SK-N-SH treated with all-trans-retinoic acid at 6 μM for 48 hours (cell line): ENCODE results near the gene SYCP2.

Experiments
- ATAC-seq: fragments of 200-7000 bp; cut with Tn5 transposase; 3 replicates; pipeline ENCODE4 v1.9.1; 2020; ENCODE audit warnings: mild to moderate bottlenecking, moderate library complexity
- ARNTL ChIP-seq: fragments of 450-650 bp; formaldehyde crosslinking; IDR thresholded peaks from 2 replicates; pipeline ENCODE4 v1.5.0; 2020; ENCODE audit warnings: low read depth, mild to moderate bottlenecking, moderate library complexity, borderline replicate concordance
- BACH2 ChIP-seq: fragments of 250-450 bp; sonication (Bioruptor Pico); IDR thresholded peaks from 2 replicates; pipeline ENCODE4 v1.9.0; 2021; ENCODE audit warnings: mild to moderate bottlenecking, borderline replicate concordance
- CSDC2 ChIP-seq: fragments of 250-450 bp; sonication (Bioruptor Pico); IDR thresholded peaks from 2 replicates; pipeline ENCODE4 v1.5.0; 2020; ENCODE audit warnings: mild to moderate bottlenecking, moderate library complexity
- ESRRG ChIP-seq: fragments of 250-450 bp; sonication (Bioruptor Pico); IDR thresholded peaks from 2 replicates; pipeline ENCODE4 v1.6.1; 2021; ENCODE audit warnings: mild to moderate bottlenecking
- GLIS3 ChIP-seq: fragments of 250-450 bp; sonication (Bioruptor Pico); IDR thresholded peaks from 2 replicates; pipeline ENCODE4 v1.5.0; 2020; ENCODE audit warnings: mild to moderate bottlenecking, moderate library complexity
- RARB ChIP-seq: fragments of 250-450 bp; sonication (Bioruptor Pico); IDR thresholded peaks from 2 replicates; pipeline ENCODE4 v1.8.0; 2021; ENCODE audit warnings: mild to moderate bottlenecking, moderate library complexity
- SNAI2 ChIP-seq: fragments of 250-450 bp; sonication (Bioruptor Pico); IDR thresholded peaks from 2 replicates; pipeline ENCODE4 v1.5.0; 2020; ENCODE audit warnings: mild to moderate bottlenecking, moderate library complexity
- TCF4 ChIP-seq: fragments of 250-450 bp; sonication (Bioruptor Pico); IDR thresholded peaks from 2 replicates; pipeline ENCODE4 v1.8.0; 2021; ENCODE audit warnings: mild to moderate bottlenecking, moderate library complexity, borderline replicate concordance
- TOX ChIP-seq: fragments of 250-450 bp; sonication (Bioruptor Pico); IDR thresholded peaks from 2 replicates; pipeline ENCODE4 v1.8.0; 2021; ENCODE audit warnings: mild to moderate bottlenecking, moderate library complexity, borderline replicate concordance
- ZC3H10 ChIP-seq: fragments of 250-450 bp; sonication (Bioruptor Pico); IDR thresholded peaks from 2 replicates; pipeline ENCODE4 v1.5.1; 2021; ENCODE audit warnings: mild to moderate bottlenecking, moderate library complexity
- ZFP3 ChIP-seq: fragments of 250-450 bp; sonication (Bioruptor Pico); IDR thresholded peaks from 2 replicates; pipeline ENCODE4 v1.5.0; 2020; ENCODE audit warnings: mild to moderate bottlenecking, moderate library complexity
- ZFP30 ChIP-seq: fragments of 450-650 bp; formaldehyde crosslinking; IDR thresholded peaks from 2 replicates; pipeline ENCODE4 v1.5.0; 2022; ENCODE audit warnings: mild to moderate bottlenecking, moderate library complexity
- ZNF565 ChIP-seq: fragments of 450-650 bp; formaldehyde crosslinking; conservative IDR thresholded peaks from 2 replicates; pipeline ENCODE4 v1.5.0; 2020; ENCODE audit warnings: low read depth, mild to moderate bottlenecking, moderate library complexity
- TF ChIP-seq, protein P1 (sequence below): fragments of 250-450 bp; sonication (Bioruptor Pico); IDR thresholded peaks from 2 replicates; pipeline ENCODE4 v1.5.1; 2021; ENCODE audit warnings: mild to moderate bottlenecking, moderate library complexity
- TF ChIP-seq, protein P2 (sequence below): fragments of 250-450 bp; sonication (Bioruptor Pico); IDR thresholded peaks from 2 replicates; pipeline ENCODE4 v1.5.1; 2020; ENCODE audit warnings: low read depth, mild to moderate bottlenecking, moderate library complexity
- TF ChIP-seq, protein P3 (sequence below): fragments of 250-450 bp; sonication (Bioruptor Pico); IDR thresholded peaks from 2 replicates; pipeline ENCODE4 v1.5.0; 2020; ENCODE audit warnings: mild to moderate bottlenecking, moderate library complexity
- TF ChIP-seq, protein P4 (sequence below): fragments of 250-450 bp; sonication (Bioruptor Pico); IDR thresholded peaks from 2 replicates; pipeline ENCODE4 v1.8.0; 2020; ENCODE audit warnings: mild to moderate bottlenecking, moderate library complexity, borderline replicate concordance
- TF ChIP-seq, protein P5 (sequence below): fragments of 250-450 bp; sonication (Bioruptor Pico); IDR thresholded peaks from 2 replicates; pipeline ENCODE4 v1.8.0; 2021; ENCODE audit warnings: low read depth, mild to moderate bottlenecking, moderate library complexity, borderline replicate concordance

SYCP2 gene

DNA sequence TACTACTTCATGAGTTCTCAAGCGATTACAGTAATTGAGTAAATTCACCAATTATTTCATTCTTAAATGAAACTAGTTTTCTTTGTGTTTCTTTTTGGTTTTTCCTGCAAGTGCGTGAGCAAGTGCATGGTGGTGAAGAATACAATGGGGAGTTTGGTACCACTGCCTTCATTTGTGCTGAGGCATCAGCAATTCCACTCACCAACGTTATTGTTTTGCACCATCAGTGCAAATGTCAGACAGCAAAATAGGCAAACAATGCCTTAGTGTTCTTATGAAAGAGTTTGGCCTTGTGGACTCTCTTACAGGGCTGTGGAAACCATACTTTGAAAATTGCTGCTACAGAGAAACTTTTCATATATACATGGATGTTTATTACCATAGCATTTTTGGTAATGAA is 33.0 kb upstream of the SYCP2 start:
- no peak for TF ChIP-seq ARNTL
- no peak for TF ChIP-seq RARB (CRISPR knock-in tag)
- no peak for TF ChIP-seq ZFP3 (CRISPR knock-in tag)
- no peak for TF ChIP-seq ZNF565 (CRISPR knock-in tag)
- no peak for TF ChIP-seq ESRRG (CRISPR knock-in tag)
- TF ChIP-seq GLIS3 (CRISPR knock-in tag), result no peak
- TF ChIP-seq SNAI2 (CRISPR knock-in tag), result no peak

DNA sequence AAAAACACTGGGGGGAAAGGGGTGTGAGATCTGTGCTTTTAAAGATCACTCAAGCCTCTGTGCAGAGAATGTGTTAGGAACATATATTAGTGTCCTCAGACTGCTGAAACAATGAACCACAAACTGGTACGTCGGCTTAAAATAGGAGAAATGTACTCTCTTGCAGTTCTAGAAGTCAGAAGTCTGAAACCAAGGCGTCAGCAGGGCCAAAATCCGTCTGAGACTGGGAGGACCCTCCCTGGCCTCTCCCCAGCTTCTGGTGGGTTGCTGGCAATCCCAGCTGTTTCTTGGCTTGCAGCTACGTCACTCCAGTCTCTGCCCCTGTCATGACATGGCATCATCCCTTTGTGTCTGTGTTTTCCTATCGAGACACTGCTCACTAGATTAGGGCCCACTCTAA is 28.7 kb upstream of the SYCP2 start:
- TF ChIP-seq, protein P1, sequence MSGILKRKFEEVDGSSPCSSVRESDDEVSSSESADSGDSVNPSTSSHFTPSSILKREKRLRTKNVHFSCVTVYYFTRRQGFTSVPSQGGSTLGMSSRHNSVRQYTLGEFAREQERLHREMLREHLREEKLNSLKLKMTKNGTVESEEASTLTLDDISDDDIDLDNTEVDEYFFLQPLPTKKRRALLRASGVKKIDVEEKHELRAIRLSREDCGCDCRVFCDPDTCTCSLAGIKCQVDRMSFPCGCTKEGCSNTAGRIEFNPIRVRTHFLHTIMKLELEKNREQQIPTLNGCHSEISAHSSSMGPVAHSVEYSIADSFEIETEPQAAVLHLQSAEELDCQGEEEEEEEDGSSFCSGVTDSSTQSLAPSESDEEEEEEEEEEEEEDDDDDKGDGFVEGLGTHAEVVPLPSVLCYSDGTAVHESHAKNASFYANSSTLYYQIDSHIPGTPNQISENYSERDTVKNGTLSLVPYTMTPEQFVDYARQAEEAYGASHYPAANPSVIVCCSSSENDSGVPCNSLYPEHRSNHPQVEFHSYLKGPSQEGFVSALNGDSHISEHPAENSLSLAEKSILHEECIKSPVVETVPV (CRISPR knock-in tag), result no peak
- TF ChIP-seq RARB (CRISPR knock-in tag) (no peak), GLIS3 (CRISPR knock-in tag) (no peak), BACH2 (CRISPR knock-in tag) (no peak), TOX (CRISPR knock-in tag) (no peak), ZC3H10 (no peak), ARNTL (no peak)
- TF ChIP-seq, protein P2, sequence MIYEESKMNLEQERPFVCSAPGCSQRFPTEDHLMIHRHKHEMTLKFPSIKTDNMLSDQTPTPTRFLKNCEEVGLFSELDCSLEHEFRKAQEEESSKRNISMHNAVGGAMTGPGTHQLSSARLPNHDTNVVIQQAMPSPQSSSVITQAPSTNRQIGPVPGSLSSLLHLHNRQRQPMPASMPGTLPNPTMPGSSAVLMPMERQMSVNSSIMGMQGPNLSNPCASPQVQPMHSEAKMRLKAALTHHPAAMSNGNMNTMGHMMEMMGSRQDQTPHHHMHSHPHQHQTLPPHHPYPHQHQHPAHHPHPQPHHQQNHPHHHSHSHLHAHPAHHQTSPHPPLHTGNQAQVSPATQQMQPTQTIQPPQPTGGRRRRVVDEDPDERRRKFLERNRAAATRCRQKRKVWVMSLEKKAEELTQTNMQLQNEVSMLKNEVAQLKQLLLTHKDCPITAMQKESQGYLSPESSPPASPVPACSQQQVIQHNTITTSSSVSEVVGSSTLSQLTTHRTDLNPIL (CRISPR knock-in tag), result no peak
- TF ChIP-seq, protein P3, sequence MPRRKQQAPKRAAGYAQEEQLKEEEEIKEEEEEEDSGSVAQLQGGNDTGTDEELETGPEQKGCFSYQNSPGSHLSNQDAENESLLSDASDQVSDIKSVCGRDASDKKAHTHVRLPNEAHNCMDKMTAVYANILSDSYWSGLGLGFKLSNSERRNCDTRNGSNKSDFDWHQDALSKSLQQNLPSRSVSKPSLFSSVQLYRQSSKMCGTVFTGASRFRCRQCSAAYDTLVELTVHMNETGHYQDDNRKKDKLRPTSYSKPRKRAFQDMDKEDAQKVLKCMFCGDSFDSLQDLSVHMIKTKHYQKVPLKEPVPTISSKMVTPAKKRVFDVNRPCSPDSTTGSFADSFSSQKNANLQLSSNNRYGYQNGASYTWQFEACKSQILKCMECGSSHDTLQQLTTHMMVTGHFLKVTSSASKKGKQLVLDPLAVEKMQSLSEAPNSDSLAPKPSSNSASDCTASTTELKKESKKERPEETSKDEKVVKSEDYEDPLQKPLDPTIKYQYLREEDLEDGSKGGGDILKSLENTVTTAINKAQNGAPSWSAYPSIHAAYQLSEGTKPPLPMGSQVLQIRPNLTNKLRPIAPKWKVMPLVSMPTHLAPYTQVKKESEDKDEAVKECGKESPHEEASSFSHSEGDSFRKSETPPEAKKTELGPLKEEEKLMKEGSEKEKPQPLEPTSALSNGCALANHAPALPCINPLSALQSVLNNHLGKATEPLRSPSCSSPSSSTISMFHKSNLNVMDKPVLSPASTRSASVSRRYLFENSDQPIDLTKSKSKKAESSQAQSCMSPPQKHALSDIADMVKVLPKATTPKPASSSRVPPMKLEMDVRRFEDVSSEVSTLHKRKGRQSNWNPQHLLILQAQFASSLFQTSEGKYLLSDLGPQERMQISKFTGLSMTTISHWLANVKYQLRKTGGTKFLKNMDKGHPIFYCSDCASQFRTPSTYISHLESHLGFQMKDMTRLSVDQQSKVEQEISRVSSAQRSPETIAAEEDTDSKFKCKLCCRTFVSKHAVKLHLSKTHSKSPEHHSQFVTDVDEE, result no peak
- TF ChIP-seq, protein P4, sequence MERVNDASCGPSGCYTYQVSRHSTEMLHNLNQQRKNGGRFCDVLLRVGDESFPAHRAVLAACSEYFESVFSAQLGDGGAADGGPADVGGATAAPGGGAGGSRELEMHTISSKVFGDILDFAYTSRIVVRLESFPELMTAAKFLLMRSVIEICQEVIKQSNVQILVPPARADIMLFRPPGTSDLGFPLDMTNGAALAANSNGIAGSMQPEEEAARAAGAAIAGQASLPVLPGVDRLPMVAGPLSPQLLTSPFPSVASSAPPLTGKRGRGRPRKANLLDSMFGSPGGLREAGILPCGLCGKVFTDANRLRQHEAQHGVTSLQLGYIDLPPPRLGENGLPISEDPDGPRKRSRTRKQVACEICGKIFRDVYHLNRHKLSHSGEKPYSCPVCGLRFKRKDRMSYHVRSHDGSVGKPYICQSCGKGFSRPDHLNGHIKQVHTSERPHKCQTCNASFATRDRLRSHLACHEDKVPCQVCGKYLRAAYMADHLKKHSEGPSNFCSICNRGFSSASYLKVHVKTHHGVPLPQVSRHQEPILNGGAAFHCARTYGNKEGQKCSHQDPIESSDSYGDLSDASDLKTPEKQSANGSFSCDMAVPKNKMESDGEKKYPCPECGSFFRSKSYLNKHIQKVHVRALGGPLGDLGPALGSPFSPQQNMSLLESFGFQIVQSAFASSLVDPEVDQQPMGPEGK (CRISPR knock-in tag), result no peak
- TF ChIP-seq, all 23 proteins: peak for 0

More for the DNA sequence above, 33.0 kb upstream of the SYCP2 start:
- ATAC-seq, result no peak

DNA sequence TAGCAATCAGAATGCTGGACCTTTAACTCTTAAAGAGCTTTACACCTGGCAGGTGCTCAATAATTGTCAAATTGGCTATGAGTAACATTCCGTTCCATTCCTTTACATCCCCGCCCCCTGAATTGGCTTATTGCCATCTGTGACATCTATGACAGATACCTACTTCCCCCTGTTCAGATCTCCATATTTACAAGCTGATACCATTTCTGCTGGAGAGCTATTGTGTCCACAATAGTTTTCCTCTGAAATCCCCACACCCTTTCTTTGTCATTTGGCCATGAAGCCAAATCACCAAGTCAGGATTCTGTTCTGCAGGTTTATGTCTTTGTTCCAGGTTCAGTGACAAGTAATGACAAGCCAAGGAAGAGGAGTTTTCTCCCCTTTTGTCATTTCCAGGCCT is 28.0 kb upstream of the SYCP2 start:
- no peak for ATAC-seq
- TF ChIP-seq, protein P4 (CRISPR knock-in tag), result no peak
- no peak for TF ChIP-seq TCF4 (CRISPR knock-in tag)
- TF ChIP-seq TOX (CRISPR knock-in tag), result no peak
- TF ChIP-seq, protein P5, sequence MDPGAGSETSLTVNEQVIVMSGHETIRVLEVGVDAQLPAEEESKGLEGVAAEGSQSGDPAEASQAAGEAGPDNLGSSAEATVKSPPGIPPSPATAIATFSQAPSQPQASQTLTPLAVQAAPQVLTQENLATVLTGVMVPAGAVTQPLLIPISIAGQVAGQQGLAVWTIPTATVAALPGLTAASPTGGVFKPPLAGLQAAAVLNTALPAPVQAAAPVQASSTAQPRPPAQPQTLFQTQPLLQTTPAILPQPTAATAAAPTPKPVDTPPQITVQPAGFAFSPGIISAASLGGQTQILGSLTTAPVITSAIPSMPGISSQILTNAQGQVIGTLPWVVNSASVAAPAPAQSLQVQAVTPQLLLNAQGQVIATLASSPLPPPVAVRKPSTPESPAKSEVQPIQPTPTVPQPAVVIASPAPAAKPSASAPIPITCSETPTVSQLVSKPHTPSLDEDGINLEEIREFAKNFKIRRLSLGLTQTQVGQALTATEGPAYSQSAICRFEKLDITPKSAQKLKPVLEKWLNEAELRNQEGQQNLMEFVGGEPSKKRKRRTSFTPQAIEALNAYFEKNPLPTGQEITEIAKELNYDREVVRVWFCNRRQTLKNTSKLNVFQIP, result no peak
- TF ChIP-seq CSDC2, result no peak
- TF ChIP-seq ZNF565 (CRISPR knock-in tag), result no peak
- TF ChIP-seq ZFP30 (CRISPR knock-in tag), result no peak
- no peak for TF ChIP-seq RARB (CRISPR knock-in tag)

More for the DNA sequence above, 28.7 kb upstream of the SYCP2 start:
- ATAC-seq, result no peak
